Ecto neural progenitor cell (in vitro differentiated cells): ENCODE data around the gene RABGAP1L.
"Not testable (repeated sequence)": the region's sequence is repeated elsewhere in the genome, so short reads cannot be mapped to it uniquely, and the experiment has no call there.

ENCODE experiments used
- DNase-seq: peaks from one replicate; pipeline ENCODE4 v3.0.0-alpha.2; 2018; ENCODE audit warnings: low spot score

Gene RABGAP1L

DNA sequence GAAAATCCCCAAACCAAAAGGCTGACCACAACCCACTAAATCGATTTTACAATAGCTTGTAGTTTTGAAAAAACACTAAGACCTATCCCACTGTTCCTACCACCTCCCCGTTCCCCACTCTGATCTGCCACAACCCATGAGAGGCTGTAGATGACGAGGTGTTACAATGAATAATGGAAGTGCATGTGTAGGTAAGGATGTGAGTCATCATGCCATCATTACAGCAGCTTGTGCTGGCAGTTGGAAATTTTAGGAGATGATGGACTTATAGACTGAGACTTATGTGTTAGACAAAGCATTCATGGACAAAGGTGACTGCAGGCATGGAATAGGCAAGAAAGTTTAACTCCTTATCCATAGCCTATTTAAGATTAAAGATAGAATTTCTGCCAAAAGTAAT, 655.7 kb downstream of the RABGAP1L start:
- no peak for DNase-seq

DNA sequence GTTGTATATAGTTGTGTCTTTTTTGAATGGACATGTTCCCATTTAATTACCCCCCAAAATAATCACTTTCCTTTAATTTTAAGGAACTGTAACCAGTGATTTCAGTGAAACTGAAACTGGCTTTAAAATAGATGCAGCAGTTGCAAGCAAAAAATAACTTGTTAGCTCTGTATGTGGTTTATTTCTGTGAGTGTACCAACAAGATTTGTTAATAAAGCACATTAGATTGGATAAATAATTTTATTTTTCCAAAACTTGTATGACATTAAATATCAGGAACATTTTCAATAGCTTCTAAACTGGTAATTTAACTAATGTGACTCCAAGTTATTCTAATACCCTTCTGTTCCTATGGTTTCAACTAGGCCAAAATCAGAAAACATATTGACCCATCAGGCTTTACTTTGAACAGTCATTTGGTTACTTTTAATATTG, 656.2 kb downstream of the RABGAP1L start:
- no peak for DNase-seq

DNA sequence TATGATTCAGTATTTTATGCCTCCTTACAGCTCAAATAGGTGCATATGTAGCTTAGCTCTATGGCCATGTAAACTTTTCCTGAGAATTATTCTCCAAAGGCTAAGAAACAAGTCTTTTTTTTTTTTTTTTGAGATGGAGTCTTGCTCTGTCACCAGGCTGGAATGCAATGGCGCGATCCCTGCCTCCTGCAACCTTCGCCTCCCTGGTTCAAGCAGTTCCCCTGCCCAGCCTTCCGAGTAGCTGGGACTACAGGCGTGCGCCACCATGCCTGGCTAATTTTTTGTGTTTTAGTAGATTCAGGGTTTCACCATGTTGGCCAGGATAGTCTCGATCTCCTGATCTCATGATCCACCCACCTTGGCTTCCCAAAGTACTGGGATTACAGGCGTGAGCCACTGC, 657.3 kb downstream of the RABGAP1L start:
- DNase-seq = not testable (repeated sequence)

DNA sequence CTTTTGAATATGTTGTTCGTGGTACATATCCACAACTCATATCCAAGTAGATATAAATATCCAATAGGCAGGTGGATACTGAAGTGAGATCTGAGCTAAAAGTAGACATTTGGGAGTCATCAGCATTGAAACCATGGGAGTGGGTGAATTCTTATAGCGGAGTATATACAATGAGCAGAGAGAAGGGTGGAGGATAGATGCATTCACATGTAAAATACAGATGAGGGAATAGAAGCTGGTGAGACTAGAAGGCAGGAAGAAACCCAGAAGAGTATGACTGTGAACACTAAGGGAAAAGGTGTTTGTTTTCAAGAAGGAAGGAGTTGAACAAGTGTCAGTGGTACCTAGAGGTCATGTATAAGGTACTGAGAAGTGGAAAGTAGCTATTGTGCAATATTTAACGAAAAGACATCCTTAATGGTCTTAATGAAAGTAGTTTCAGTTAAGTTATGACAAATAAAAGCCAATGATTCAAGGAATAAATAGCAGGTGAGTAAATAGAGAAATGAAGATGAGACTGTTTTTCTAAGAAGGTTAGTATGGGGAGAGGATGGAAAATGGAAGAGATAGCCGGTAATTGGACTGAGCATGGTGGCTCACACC, 658.8 kb downstream of the RABGAP1L start:
- no peak for DNase-seq

DNA sequence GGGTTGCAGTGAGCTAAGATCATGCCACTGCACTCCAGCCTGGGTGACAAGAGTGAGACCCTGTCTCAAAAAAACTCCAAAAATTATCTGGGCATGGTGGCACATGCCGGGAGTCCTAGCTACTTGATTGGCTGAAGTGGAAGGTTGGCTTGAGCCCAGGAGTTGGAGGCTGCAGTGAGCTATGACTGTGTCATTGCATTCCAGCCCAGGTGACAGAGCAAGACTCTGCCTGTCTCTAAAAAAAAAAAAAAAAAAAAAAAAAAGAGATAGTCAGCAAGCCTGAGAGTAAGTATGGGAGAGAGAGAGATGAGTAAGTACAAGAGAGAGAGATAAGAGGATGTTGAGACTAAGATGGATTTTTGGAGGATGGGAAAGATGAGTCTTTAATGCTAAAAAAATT, 659.6 kb downstream of the RABGAP1L start:
- DNase-seq = no peak

DNA sequence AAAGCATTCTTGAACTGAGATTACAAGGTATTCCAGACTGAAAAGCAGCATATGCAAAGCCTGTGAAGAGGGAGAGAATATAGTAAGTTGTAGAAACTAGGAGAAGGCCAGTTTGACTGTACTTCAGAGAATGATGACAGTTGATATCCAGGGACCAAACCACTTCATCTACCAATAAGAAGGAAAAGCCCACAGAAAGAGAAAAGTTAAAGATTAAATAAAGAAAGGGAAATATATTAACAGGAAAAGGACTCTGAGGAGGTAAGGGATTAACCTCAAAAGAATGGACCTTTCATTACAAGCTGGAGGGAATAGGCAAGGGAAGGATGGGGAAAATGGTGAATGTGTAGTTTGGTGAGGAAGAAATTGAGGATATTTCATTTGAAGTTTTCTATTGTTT, 660.3 kb downstream of the RABGAP1L start:
- DNase-seq = no peak

DNA sequence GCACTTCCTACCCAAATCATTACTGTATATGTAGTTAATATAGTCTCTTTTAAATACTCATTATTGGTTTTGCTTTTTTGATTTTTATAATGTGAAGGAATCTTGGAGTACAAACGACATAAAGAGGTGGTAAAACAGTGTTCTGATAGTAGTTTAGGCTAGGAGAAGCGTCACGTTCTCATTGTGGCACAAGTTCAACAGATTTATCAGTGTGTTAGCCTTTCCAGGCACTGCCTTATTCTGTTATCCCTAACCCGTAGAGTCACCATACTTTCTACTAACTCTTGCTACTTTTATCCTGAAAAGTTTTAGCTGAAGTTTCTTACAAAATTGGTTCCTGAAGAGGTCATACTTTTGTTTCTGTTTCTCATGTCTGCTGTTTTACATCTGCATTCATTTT, 665.8 kb downstream of the RABGAP1L start:
- no peak for DNase-seq

DNA sequence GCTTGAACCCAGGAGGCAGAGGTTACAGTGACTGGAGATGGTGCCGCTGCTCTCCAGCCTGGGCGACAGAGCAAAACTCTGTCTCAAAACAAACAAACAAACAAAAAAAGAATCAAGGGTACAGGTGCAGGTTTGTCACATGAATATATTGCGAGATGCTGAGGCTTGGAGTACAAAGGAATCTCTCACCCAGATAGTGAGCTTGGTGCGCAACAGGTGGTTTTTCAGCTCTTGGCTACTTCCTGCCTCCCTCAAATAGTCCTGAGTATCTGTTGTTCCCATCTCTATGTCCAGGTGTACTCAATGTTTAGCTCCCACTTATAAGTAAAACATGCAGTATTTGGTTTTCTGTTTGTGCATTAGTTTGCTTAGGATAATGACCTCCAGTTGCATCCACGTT, 666.5 kb downstream of the RABGAP1L start:
- DNase-seq = no peak

DNA sequence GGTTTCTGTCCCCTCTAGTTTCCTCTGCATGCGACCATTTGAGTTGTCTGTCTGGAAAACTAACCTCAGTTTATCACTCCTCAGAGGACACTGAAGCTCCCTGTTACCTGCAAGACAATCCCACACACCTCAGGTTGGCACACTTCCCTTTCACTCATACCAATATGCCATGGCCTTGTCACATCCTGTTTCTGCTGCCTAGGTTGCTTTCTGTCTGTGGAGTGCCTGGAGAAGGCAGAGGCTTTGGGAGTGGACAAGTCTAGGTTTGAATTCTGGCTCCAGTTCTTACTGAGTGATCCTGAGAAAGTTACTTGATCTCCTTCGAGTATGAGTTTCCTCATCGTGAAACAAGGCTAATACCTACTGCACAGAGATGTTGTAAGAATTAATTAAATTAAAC, 668.9 kb downstream of the RABGAP1L start:
- no peak for DNase-seq

DNA sequence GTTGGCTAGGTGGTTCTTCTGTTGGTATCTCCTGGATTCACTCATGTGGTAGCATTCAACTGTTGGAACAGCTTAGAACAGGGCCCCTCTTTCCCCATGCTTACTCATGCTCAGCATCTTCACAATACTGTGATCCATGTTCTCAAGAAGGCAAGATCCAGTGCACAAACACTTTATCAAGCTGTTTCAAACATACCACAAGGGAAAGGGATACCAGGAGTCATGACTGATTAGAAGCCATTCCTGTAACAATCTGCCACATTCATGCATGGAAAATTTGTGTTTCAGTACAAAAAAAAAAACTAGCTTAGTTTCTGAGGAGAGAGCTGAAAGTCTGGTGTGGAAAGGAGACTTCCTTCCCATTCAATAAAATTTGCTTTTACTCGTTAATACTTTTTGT, 670.7 kb downstream of the RABGAP1L start:
- no peak for DNase-seq

DNA sequence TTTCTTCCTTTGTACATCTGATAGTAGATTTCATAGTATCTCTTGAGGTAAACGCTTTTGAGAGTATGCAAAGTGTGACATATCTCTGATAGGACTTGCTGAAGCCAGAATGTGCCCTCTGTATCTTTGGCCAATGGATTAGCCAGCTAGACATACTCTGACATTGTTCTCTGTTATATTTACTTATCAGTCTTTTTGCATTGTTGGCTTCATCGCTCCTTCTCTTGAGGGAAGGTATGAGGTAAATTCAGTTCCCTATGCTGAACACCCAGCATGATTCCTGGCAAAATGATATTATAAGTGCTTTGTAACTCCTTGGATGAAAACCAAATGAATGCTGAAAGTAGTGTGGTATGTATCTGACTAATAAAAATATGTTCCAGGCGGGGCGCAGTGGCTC, 677.2 kb downstream of the RABGAP1L start:
- DNase-seq = no peak

DNA sequence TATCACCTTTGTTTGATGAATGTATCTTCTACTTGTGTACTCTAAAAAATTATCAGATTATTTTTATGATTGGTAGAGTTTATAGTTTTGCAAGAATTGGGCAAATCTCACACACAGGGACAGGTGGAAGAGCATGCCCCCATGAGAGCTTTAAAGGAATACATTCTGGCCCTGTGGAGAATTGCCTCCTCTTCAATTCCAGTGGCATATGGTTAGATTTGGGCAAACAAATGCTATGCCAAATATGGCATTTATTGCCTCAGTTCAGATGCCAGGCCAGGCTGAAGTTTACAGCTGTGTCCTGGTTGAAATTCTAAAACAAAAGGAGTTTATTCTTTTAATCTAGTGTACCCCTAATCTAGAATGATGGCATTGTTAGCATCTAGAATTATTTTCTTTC, 678.1 kb downstream of the RABGAP1L start:
- no peak for DNase-seq

DNA sequence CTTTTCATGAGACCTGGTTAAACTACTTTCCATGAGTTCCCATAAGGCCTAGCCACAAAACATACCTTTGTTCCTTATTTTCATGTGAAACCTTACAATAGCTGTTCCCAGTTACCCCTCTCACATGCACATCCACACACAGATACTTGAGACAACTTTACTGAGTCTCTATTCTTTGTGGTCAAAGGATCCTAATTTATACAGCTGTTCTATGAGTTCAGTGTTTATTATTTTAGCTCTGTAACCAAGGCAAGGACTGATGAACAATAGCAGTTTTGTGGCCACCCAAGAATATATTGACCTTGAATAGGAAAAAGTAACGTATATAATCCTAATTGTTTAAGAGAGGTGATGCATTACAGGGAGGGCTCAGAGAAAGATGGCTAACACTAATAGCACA, 679.9 kb downstream of the RABGAP1L start:
- DNase-seq = no peak

DNA sequence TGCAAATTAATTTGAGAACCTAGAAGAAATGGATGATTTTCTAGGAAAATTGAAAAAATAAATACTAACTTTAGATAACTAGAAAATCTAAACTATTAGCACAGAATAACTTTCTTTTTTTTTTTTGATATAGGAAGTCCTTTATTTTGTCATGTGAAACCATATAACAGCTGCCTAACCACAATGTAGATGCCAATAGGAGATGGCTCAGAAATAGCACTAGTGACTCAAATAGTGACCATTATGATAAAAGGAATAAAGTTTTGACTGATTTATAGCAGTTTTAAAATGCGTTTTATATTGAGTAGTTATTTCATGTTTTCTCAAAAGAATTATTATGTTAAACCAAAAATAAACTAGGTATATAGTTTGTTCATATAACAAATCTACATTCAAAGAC, 682.4 kb downstream of the RABGAP1L start:
- no peak for DNase-seq

DNA sequence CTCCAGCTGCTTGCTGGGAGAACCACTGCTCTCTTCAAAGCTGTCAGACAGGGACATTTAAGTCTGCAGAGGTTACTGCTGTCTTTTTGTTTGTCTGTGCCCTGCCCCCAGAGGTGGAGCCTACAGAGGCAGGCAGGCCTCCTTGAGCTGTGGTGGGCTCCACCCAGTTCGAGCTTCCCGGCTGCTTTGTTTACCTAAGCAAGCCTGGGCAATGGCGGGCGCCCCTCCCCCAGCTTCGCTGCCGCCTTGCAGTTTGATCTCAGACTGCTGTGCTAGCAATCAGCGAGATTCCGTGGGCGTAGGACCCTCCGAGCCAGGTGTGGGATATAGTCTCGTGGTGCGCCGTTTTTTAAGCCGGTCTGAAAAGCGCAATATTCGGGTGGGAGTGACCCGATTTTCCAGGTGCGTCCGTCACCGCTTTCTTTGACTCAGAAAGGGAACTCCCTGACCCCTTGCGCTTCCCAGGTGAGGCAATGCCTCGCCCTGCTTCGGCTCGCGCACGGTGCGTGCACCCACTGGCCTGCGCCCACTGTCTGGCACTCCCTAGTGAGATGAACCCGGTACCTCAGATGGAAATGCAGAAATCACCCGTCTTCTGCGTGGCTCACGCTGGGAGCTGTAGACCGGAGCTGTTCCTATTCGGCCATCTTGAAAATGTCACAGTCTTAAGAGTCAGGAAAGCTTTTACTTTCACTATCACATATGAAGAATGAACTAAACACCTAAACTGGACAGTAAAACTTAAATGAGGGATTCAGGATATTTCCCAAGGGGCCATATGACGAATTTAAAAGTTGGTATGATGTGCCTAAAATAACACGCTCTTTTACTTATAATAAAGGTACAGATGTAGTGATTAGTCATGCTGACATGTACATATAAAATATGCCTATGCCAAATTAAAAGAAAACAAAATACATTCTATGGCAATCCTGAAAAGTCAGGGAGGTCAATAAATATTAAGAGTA, 689.6 kb downstream of the RABGAP1L start:
- DNase-seq = not testable (repeated sequence)

DNA sequence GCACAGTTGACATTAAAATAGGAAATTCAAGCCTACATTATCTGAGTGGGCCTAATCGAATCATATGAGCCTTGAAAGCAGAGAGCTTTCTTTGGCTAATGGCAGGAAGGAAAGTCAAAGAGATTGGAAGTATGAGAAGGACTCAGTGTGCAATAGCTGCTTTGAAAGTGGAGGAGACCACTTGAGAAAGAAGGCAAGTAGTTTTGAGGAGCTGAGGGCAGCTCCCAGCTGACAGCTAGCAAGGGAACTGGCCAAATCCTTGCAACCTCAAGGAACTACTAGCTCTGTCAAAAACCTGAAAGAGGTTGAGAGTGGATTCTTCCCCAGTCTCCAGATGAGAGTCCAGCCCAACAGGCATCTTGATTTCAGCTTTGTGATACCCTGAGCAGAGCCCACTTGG, 691.4 kb downstream of the RABGAP1L start:
- no peak for DNase-seq

DNA sequence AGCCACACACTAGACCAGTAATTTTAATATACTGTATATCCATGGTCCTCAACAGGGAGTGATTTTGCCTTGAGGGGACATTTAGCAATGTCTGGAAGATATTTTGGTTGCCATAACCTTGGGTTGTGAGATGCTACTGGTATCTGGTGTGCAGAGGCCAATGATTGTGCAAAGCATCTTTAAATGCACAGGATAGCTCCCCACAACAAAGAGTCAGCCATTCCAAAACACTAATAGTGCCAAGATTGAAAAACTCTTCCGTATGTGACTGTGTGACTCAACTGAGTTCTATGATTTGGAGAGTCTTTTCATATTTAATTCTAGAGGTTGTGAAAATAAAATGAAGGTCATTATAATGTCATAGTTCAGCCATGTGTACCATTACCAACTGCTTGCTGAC, 699.0 kb downstream of the RABGAP1L start:
- DNase-seq = no peak

DNA sequence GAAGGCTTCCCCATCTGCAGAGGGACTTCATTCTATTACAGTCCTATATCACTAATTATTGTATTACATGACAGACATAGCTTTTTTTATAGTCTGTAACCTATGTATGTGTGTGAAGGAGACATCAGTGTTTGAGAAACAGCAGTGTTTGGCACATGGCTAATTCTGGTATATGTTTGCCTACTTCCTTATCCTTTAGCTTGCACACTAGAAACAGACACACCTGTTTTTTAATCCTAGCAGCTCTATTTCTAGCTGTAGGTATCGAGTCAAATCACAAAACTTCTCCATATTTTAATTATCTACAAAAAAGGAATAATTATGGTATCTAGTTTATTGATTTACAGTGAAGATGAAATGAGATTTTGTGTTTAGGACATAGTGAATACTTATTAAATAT, 711.0 kb downstream of the RABGAP1L start:
- DNase-seq = no peak

DNA sequence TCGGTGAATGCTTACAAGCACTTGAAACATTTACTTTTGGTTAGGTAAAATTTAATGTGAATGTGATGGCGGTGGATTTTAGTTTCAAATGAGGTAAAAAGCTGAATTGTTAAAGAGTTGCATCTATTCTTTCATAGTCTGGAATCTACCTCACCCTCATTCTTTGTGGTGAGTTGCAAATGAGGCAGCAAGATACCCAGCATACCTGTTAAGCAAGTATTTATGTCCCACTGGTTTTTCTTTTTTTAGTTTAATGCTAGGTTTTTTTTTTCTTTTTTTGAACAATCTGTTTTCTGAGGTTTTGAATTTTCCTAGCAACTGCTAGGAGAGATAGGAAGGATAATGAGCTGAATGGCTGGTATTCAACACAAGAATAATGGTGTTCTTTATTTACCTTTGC, 712.6 kb downstream of the RABGAP1L start:
- no peak for DNase-seq

DNA sequence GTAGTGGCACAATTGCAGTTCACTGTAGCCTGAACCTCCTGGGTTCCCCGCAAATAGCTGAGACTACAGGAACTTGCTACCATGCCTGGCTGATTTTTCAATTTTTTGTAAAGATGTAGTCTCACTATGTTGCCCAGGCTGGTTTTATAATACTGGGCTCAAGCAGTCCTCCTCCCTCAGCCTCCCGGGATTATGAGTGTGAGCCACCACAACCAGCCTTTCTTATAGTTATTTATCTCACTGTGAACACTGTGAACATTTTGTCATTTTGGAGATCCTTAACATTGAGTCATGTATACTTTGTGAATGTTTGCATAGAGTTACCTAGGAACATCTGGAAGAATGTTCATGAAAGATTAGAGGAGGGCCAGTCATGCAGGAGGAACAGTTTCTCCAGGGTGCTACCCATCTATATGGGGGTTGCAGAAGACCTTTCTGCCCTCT, 713.3 kb downstream of the RABGAP1L start:
- DNase-seq = no peak

DNA sequence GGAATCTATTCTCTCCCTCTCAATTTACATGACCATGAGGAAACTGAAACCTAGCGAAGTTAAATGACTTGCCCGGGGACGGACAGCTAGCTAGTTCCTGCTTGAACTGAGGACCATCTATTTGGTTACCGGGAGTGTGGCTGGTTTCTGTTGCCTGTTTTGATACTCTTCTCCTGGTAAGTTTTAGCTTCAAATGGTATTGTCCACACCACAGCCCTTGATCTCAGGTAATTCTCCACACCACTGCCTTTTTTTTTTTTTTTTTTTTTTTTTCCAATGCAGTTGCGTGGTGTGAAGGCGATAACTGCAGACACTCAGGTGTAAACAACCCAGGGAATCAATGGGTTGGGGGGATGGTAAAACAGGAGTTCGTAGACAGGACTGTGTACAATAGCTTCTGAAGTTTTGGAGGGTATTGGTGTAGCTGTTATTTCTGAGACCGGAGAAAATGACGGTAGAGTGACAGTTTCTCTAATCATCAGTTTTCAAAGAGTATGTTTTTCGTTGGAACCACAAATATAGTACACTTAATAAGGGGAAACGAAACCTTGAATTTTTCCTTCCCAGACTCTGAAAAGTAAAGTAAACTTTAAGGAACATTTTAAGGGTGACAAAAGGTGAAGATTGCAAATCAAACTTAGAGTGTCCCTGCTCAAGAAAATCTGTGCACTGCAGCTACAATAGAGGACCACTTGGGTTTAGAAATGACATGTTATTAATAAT, 715.2 kb downstream of the RABGAP1L start:
- no peak for DNase-seq

DNA sequence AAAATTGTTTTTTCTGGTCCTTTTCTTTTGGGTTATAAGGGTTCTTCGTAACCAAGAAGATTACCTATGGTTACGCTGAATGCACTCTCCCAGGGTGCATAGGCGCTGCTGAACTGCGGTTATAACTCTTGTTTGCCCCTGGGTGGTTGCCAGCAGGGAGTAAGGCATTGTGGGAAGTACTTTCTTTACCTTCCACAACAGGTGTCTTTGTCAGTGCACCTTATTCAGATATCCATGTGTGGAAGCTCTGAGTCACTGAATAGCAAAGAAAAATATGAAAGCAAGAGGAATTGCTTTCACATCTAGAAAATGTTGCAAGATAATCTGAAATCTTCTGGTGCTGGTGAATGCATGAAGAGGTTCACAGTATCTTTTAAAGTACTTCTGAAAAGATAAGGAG, 716.0 kb downstream of the RABGAP1L start:
- DNase-seq = no peak

DNA sequence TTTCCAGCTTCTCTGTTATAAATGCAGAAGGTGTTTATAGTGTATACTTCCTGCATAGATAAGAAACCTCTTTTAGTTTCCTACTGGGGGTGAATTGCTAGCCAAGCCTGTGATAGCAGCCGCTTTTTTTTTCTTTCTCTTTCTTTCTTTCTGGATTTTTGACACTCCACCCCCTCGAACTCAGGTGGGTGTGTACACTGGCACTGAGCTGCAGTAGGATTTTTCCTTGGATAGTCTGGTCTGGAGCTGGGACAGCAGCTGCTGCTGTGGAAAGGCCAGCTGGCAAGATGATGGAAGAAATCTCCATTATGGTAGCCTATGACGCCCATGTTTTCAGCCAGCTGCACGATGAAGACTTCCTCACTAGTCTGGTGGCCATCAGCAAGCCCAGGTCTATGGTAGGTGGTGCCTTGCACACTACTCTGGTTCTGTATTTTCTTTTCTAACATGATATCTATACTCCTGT, 717.9 kb downstream of the RABGAP1L start:
- DNase-seq = no peak
